Measurements from ENCODE around the gene INTS11. TPM values are rescaled to one million over a fixed set of nuclear protein-coding genes. Genes with fewer than 3 reads are reported as not detected.

Gene INTS11
- total and polyA plus RNA-seq, 12 donors = 53.0 to 601 (median 88.8) TPM

- no peak for DNase-seq
- H3K27ac ChIP-seq = no peak overlapping the region
- WGBS, 4 donors = 85 to 88% (median 86%) methylated on average over 43 to 58 of the region's 58 CpGs
- peaks cover 6 to 27% of the 10 kb centered on the region in 2 donors for H3K4me1 ChIP-seq (replicated peaks in 1 of 2)
- H3K27me3 ChIP-seq = no peaks in the 10 kb centered on the region
- peaks cover 0 to 19% of the 10 kb centered on the region in 2 donors for H3K36me3 ChIP-seq (replicated peaks in 1 of 2)
- no peaks in the 10 kb centered on the region for H3K9me3 ChIP-seq (replicated peaks in 1 of 3)
- intact Hi-C loops (cut with DNase I) = no loop called here
- no peak for TF ChIP-seq CTCF (IDR thresholded peaks at IDR 0.05)
- no peak for TF ChIP-seq POLR2A (IDR thresholded peaks at IDR 0.05)
- no peak overlapping the region for H3K4me3 ChIP-seq
Observed at GRCh38 chr1:1329304-1330210, 5.1 kb upstream of the INTS11 start.

- Histone ChIP-seq H3K4me3 (no peak overlapping the region), H3K27ac (no peak overlapping the region), H3K27me3 (no peaks in the 10 kb centered on the region), H3K36me3 (replicated peaks in 1 of 2) (peaks cover 0 to 19% of the 10 kb centered on the region in 2 donors), H3K9me3 (replicated peaks in 1 of 3) (no peaks in the 10 kb centered on the region), H3K4me1 (replicated peaks in 1 of 2) (peaks cover 6 to 31% of the 10 kb centered on the region in 2 donors)
- intact Hi-C loops (cut with DNase I) = no loop called here
- 76 to 92% (median 85%) methylated on average over 2 to 15 of the region's 15 CpGs for WGBS, 4 donors
- no peak for DNase-seq
- TF ChIP-seq POLR2A (IDR thresholded peaks at IDR 0.05) (no peak), CTCF (IDR thresholded peaks at IDR 0.05) (no peak)
Observed at GRCh38 chr1:1328254-1328653, 3.8 kb upstream of the INTS11 start.

- TF ChIP-seq POLR2A (IDR thresholded peaks at IDR 0.05) (no peak), CTCF (IDR thresholded peaks at IDR 0.05) (no peak)
Observed at GRCh38 chr1:1327291-1327690, 2.8 kb upstream of the INTS11 start.

GRCh38 chr1:1326075-1326605, 1.7 kb upstream of the INTS11 start:
- no peak for DNase-seq
- Histone ChIP-seq H3K27me3 (no peaks in the 10 kb centered on the region), H3K4me1 (replicated peaks in 1 of 2) (peaks cover 6 to 37% of the 10 kb centered on the region in 2 donors), H3K27ac (peak overlapping the region in 1 of 5 donors; percentile 89), H3K36me3 (replicated peaks in 1 of 2) (peaks cover 0 to 19% of the 10 kb centered on the region in 2 donors), H3K9me3 (replicated peaks in 1 of 3) (no peaks in the 10 kb centered on the region), H3K4me3 (no peak overlapping the region)
- intact Hi-C loops (cut with DNase I) = no loop called here
- TF ChIP-seq POLR2A (IDR thresholded peaks at IDR 0.05) = no peak
- no peak for TF ChIP-seq CTCF (IDR thresholded peaks at IDR 0.05)
- 57 to 71% (median 61%) methylated on average over 8 of the region's 8 CpGs for WGBS, 4 donors

More at GRCh38 chr1:1327291-1327690, 2.8 kb upstream of the INTS11 start:
- WGBS, 4 donors = 87 to 93% (median 89%) methylated on average over 21 to 40 of the region's 40 CpGs
- intact Hi-C loops (cut with DNase I) = no loop called here
- no peaks in the 10 kb centered on the region for H3K27me3 ChIP-seq
- H3K27ac ChIP-seq = no peak overlapping the region
- H3K4me1 ChIP-seq (replicated peaks in 1 of 2) = peaks cover 6 to 37% of the 10 kb centered on the region in 2 donors
- no peak overlapping the region for H3K4me3 ChIP-seq
- H3K9me3 ChIP-seq (replicated peaks in 1 of 3) = no peaks in the 10 kb centered on the region
- DNase-seq = no peak
- peaks cover 0 to 19% of the 10 kb centered on the region in 2 donors for H3K36me3 ChIP-seq (replicated peaks in 1 of 2)
